Eye (tissue), 1 donor: ENCODE data around the gene TRAPPC2.
"Not testable (repeated sequence)": the region's sequence is repeated elsewhere in the genome, so short reads cannot be mapped to it uniquely, and the experiment has no call there.

Experiments used
- DNase-seq: peaks from one replicate; pipeline ENCODE4 v3.0.0-alpha.2; 2015

Gene TRAPPC2

GRCh38 chrX:13697455-13697854, 37.0 kb downstream of the TRAPPC2 start:
- DNase-seq = no peak

GRCh38 chrX:13695601-13696115, 38.8 kb downstream of the TRAPPC2 start:
- no peak for DNase-seq

DNA sequence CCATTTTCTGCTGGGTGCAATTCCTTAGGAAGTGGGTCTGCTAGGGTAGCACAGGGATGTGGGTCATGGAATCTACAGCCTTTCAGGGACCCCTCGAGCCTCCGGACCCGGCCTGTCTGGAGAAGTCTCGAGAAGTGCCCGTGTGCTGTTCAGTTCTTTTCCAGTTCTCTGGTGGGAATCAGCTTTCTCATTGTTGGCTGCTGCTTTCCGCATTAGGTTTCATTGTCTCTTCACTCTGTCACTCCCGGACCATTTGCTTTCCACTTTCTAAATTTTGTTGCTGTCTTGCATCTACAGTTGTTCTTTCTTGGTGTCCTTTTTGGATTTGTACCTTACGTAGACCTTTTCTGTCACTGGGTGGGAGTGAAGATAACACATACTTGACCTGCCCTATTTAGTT, 39.4 kb downstream of the TRAPPC2 start:
- no peak for DNase-seq

GRCh38 chrX:13694359-13694758, 40.1 kb downstream of the TRAPPC2 start:
- DNase-seq = no peak

DNA sequence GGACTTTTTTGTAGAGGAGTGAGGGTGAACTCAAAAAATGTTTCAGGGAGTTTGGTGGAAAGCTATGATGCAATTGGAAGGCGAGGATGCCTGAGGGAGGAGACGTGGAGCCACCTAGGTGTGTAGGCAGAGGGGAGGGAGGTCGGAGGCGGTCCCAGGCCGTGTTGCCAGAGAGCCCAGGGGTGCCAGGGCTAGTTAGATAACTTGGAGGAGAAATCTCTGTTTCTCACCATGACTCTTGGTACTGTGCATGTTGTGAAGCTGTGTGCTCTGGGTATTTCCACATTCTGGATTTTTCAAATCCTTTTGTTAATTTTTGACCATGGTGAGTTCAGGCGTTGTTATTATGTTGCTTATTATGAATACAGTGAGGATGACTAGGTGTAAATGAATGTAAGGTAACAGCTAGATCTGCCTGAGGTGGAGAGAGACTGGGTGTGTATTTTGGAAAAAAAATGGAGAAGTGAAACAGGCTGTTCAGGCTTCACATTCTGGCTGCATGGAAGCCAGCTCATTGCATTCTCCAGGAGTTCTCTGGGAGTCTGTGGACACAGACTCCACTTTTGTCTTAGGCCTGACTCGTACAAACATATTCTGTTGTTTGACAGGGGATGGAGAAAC, 41.0 kb downstream of the TRAPPC2 start:
- DNase-seq = no peak

- no peak for DNase-seq
These were observed 41.6 kb downstream of the TRAPPC2 start for GRCh38 chrX:13692771-13693231.

- no peak for DNase-seq
These were observed 42.5 kb downstream of the TRAPPC2 start for GRCh38 chrX:13691841-13692371.

GRCh38 chrX:13690836-13691235, 43.6 kb downstream of the TRAPPC2 start:
- DNase-seq = no peak

- peak; percentile 44 for DNase-seq
These were observed 44.6 kb downstream of the TRAPPC2 start for GRCh38 chrX:13689741-13690211.

- DNase-seq = peak; percentile 90
These were observed 45.3 kb downstream of the TRAPPC2 start, which contains the start of gene RAB9A for GRCh38 chrX:13688958-13689740. Gene RAB9A, plus strand, starts transcription at chrX:13689128. Its CDS starts 19,619 bp downstream, at chrX:13708747.

- no peak for DNase-seq
These were observed 45.9 kb downstream of the TRAPPC2 start for GRCh38 chrX:13688384-13688957.

- no peak for DNase-seq
These were observed 47.2 kb downstream of the TRAPPC2 start for GRCh38 chrX:13687203-13687602.

GRCh38 chrX:13685126-13685763, 49.2 kb downstream of the TRAPPC2 start:
- no peak for DNase-seq

- no peak for DNase-seq
These were observed 50.1 kb downstream of the TRAPPC2 start for GRCh38 chrX:13684361-13684760.

DNA sequence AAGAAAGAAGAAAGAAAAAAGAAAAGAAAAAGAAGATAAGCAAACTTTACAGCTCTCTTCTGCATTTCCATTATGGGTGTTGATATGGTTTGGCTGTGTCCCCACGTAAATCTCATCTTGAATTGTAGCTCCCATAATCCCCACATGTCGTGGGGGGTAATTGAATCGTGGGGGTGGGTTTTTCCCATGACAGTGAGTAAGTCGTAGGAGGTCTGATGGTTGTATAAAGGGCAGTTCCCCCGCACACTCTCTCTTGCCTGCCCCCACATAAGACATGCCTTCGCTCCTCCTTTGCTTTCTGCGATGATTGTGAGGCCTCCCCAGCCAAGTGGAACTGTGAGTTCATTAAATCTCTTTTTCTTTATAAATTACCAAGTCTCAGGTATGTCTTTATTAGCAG, 52.8 kb downstream of the TRAPPC2 start:
- DNase-seq = no peak

DNA sequence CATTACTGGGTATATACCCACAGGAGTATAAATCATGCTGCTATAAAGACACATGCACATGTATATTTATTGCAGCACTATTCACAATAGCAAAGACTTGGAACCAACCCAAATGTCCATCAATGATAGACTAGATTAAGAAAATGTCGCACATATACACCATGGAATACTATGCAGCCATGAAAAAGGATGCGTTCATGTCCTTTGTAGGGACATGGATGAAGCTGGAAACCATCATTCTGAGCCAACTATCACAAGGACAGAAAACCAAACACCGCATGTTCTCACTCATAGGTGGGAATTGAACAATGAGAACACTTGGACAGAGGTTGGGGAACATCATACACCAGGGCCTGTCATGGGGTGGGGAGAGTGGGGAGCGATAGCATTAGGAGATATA, 54.7 kb downstream of the TRAPPC2 start:
- DNase-seq = not testable (repeated sequence)

- DNase-seq = no peak
These were observed 57.5 kb downstream of the TRAPPC2 start for GRCh38 chrX:13676885-13677284.

DNA sequence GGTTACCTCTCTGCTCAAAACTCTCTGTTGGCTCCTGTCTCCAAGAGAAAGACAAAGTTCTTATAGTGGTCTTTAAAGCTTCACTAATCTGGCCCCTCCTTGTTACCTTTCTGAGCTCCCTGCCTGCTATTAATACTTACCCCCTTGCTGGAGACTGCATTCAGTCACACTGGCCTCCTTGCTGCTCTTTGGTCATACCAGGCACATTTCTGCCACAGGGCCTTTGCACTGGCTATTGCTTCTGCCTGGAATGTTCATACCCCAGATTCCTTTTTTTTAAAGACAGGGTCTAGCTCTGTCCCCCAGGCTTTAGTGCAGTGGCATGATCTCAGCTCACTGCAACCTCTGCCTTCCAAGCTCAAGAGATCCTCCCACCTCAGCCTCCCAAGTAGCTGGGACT, 61.4 kb downstream of the TRAPPC2 start:
- DNase-seq = no peak

- no peak for DNase-seq
These were observed 64.2 kb downstream of the TRAPPC2 start for GRCh38 chrX:13670197-13670596.

GRCh38 chrX:13669755-13670154, 64.7 kb downstream of the TRAPPC2 start:
- DNase-seq = not testable (repeated sequence)

- DNase-seq = peak; percentile 35
These were observed 65.1 kb downstream of the TRAPPC2 start for GRCh38 chrX:13669246-13669737.

DNA sequence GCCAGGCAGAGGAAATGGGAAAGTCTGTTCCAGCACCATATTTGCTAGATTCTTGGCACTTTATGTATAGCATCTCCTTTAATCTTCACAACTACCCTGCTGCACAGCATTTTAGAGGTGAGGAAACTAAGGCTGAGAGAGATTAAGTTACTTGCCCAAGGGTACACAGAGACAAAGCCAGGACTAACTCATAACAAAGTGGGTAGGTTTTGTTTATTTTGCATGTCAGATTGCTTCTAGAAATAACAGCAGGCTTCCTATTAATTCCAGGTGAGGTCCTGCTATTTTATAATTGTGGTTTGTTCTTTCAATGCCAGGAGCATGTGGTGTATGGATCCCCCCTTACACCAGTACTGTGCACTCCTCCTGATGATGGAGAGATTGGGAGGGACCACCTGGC, 66.5 kb downstream of the TRAPPC2 start:
- DNase-seq = no peak

DNA sequence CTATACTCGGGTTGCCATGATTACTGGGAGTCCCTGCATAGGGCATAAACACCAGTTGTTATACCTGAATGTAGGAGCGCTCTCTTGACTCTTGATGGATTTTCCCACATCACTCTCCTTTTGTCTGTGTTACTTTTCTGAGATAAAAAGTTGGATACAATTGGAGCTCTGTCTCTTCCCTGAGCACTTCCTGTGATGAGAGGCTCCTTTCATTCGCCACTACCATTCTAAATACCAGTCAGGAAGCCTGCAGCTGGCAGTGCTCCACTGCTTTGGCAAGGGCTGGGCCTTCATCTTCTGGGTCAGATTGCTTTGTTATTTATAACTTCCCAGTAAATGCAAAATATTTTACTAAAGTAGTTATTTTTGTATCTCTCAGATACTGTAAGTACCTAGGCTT, 67.6 kb downstream of the TRAPPC2 start:
- DNase-seq = no peak
